GM12878 (cell line): ENCODE data around the gene NEK10.

Experiments
- CEBPB ChIP-seq, 2 experiments: fragments of 150-350 bp in 1 of 2; IDR thresholded peaks; 2 replicates each; pipeline ENCODE4 v1.6.1; 2012 to 2014; ENCODE audit warnings: low read depth in 2 of 2, low read length in 2 of 2, borderline replicate concordance in 1 of 2, inconsistent platforms in 1 of 2
- JUND ChIP-seq: IDR thresholded peaks from 2 replicates; pipeline ENCODE4 v1.6.1; 2012; ENCODE audit warnings: low read depth, mild to moderate bottlenecking, low read length, improper control_type of control experiment, moderate library complexity
- POLR2AphosphoS5 ChIP-seq: IDR thresholded peaks from 2 replicates; pipeline ENCODE4 v1.6.1; 2011; ENCODE audit warnings: mild to moderate bottlenecking, low read length, inconsistent platforms
- POU2F2 ChIP-seq: IDR thresholded peaks from 3 replicates; pipeline ENCODE4 v1.6.1; 2011; ENCODE audit warnings: low read depth, mild to moderate bottlenecking, low read length, borderline replicate concordance
- TF ChIP-seq, protein P1 (sequence below), 3 experiments: IDR thresholded peaks in 2 of 3; conservative IDR thresholded peaks in 1 of 3; 2 replicates each; pipeline ENCODE4 v1.5.1; 2011; ENCODE audit warnings: low read depth in 3 of 3, low read length in 3 of 3, mild to moderate bottlenecking in 3 of 3, control low read depth in 2 of 3, moderate library complexity in 2 of 3, inconsistent platforms in 1 of 3, mixed read lengths in 1 of 3; ENCODE audit not compliant: control insufficient read depth in 2 of 3, insufficient read depth in 1 of 3; ENCODE audit errors: extremely low read depth in 1 of 3
- TF ChIP-seq, protein P2 (sequence below): IDR thresholded peaks from 2 replicates; pipeline ENCODE4 v1.6.1; 2011; ENCODE audit warnings: mild to moderate bottlenecking, low read depth, low read length, moderate library complexity; ENCODE audit not compliant: insufficient replicate concordance
- TF ChIP-seq, protein P3 (sequence below): fragments of 450-650 bp; IDR thresholded peaks from 2 replicates; pipeline ENCODE4 v1.6.1; 2017; ENCODE audit warnings: mild to moderate bottlenecking, moderate library complexity

DNA sequence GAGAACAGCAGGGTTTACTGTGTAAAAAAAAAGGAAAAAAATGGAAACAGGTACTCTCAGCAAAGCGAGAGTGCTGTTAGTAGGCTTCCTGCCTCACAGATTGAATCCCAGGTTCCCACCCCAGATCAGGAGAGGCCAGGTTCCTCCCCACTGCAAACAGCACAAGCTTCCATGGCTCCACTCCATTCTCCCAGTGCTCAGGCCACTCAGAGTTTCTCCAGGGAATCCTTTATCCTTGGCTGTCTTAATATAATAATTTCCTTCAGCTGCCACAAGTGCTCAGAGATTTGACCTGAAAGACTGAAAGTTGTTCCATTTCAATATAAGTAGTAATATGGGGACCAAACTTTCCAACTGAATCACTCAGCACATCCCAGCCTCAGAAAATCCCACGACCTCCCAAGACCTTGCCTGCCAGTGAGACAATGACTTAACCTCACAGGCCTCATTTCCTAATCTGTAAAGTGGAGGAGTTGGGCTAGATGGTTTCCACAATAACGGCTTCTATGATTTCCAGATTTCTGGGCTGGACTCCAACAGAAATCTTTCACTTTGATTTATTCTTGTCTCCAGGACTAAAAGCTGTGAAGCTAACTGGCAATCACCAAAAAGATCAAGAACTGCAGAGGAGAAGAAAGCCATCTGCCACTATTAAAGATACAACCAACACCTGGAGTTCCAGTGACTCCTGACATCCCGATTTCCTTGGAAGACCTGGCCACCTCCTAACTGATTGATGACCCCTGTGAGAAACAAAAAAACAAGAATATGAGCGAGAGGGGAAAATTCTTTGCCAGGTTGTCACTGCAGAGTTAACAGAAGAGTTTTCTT is 289.5 kb downstream of the NEK10 start:
- TF ChIP-seq POLR2AphosphoS5 = no peak
- TF ChIP-seq CEBPB (IDR thresholded peaks at IDR 0.05; ENCODE audit: borderline replicate concordance in 1 of 2, low read depth in 2 of 2, low read length in 2 of 2) = no peak
- TF ChIP-seq, protein P1, sequence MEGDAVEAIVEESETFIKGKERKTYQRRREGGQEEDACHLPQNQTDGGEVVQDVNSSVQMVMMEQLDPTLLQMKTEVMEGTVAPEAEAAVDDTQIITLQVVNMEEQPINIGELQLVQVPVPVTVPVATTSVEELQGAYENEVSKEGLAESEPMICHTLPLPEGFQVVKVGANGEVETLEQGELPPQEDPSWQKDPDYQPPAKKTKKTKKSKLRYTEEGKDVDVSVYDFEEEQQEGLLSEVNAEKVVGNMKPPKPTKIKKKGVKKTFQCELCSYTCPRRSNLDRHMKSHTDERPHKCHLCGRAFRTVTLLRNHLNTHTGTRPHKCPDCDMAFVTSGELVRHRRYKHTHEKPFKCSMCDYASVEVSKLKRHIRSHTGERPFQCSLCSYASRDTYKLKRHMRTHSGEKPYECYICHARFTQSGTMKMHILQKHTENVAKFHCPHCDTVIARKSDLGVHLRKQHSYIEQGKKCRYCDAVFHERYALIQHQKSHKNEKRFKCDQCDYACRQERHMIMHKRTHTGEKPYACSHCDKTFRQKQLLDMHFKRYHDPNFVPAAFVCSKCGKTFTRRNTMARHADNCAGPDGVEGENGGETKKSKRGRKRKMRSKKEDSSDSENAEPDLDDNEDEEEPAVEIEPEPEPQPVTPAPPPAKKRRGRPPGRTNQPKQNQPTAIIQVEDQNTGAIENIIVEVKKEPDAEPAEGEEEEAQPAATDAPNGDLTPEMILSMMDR (IDR thresholded peaks at IDR 0.05 in 2 of 3, conservative IDR thresholded peaks at IDR 0.05 in 1 of 3; ENCODE audit: control insufficient read depth in 2 of 3, extremely low read depth in 1 of 3, insufficient read depth in 1 of 3, low read depth in 3 of 3, low read length in 3 of 3) = no peak
- TF ChIP-seq, protein P2, sequence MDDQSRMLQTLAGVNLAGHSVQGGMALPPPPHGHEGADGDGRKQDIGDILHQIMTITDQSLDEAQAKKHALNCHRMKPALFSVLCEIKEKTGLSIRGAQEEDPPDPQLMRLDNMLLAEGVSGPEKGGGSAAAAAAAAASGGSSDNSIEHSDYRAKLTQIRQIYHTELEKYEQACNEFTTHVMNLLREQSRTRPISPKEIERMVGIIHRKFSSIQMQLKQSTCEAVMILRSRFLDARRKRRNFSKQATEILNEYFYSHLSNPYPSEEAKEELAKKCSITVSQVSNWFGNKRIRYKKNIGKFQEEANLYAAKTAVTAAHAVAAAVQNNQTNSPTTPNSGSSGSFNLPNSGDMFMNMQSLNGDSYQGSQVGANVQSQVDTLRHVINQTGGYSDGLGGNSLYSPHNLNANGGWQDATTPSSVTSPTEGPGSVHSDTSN = no peak
- TF ChIP-seq, protein P3, sequence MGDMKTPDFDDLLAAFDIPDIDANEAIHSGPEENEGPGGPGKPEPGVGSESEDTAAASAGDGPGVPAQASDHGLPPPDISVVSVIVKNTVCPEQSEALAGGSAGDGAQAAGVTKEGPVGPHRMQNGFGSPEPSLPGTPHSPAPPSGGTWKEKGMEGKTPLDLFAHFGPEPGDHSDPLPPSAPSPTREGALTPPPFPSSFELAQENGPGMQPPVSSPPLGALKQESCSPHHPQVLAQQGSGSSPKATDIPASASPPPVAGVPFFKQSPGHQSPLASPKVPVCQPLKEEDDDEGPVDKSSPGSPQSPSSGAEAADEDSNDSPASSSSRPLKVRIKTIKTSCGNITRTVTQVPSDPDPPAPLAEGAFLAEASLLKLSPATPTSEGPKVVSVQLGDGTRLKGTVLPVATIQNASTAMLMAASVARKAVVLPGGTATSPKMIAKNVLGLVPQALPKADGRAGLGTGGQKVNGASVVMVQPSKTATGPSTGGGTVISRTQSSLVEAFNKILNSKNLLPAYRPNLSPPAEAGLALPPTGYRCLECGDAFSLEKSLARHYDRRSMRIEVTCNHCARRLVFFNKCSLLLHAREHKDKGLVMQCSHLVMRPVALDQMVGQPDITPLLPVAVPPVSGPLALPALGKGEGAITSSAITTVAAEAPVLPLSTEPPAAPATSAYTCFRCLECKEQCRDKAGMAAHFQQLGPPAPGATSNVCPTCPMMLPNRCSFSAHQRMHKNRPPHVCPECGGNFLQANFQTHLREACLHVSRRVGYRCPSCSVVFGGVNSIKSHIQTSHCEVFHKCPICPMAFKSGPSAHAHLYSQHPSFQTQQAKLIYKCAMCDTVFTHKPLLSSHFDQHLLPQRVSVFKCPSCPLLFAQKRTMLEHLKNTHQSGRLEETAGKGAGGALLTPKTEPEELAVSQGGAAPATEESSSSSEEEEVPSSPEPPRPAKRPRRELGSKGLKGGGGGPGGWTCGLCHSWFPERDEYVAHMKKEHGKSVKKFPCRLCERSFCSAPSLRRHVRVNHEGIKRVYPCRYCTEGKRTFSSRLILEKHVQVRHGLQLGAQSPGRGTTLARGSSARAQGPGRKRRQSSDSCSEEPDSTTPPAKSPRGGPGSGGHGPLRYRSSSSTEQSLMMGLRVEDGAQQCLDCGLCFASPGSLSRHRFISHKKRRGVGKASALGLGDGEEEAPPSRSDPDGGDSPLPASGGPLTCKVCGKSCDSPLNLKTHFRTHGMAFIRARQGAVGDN = no peak
- no peak for TF ChIP-seq JUND
- TF ChIP-seq POU2F2 = no peak
